Measurements from ENCODE around the gene OLFML3. TPM values are rescaled to one million over a fixed set of nuclear protein-coding genes. Genes with fewer than 3 reads are reported as not detected.

The OLFML3 gene
- total RNA-seq, 1 donor from 2014 or later, result 13.4 TPM

DNA sequence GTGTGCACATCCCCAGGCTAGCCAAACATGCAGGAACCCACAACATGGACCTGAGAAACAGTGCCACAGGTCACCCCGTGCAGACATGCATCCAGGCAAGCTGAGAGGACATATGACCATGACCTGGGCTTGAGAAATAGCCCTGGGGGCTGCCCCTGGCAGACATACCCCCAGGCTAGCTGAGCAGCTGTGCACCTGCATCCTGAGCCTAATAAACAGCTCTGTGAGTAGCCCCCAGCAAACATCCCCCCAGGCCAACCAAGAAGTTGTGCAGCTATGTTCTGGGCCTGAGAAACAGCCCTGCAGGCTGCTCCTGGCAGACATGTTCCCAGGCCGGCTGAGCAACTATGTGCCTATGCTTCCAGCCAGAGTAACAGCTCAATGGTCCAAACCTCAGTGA is 14.5 kb downstream of the OLFML3 start:
- H3K79me2 ChIP-seq (ENCODE audit: low read depth), result no peaks in the 10 kb centered on the region
- TF ChIP-seq EZH2phosphoT487 (IDR thresholded peaks at IDR 0.05) (no peak), EZH2 (IDR thresholded peaks at IDR 0.05) (no peak)
- TF ChIP-seq, protein P1, sequence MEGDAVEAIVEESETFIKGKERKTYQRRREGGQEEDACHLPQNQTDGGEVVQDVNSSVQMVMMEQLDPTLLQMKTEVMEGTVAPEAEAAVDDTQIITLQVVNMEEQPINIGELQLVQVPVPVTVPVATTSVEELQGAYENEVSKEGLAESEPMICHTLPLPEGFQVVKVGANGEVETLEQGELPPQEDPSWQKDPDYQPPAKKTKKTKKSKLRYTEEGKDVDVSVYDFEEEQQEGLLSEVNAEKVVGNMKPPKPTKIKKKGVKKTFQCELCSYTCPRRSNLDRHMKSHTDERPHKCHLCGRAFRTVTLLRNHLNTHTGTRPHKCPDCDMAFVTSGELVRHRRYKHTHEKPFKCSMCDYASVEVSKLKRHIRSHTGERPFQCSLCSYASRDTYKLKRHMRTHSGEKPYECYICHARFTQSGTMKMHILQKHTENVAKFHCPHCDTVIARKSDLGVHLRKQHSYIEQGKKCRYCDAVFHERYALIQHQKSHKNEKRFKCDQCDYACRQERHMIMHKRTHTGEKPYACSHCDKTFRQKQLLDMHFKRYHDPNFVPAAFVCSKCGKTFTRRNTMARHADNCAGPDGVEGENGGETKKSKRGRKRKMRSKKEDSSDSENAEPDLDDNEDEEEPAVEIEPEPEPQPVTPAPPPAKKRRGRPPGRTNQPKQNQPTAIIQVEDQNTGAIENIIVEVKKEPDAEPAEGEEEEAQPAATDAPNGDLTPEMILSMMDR (IDR thresholded peaks at IDR 0.05), result no peak
- H3K4me3 ChIP-seq, result no peak overlapping the region
- no peak for DNase-seq (ENCODE audit: low spot score)
- H3K27ac ChIP-seq, result no peak overlapping the region
- peaks cover 21% of the 10 kb centered on the region for H3K9me3 Mint-ChIP-seq
- no peaks in the 10 kb centered on the region for H3K27me3 ChIP-seq
- H3K4me1 ChIP-seq, result no peaks in the 10 kb centered on the region
- no peaks in the 10 kb centered on the region for H3K4me1 Mint-ChIP-seq
- no peak overlapping the region for H3K27ac Mint-ChIP-seq
- no peaks in the 10 kb centered on the region for H3K36me3 Mint-ChIP-seq
- H3K9ac ChIP-seq, result no peak overlapping the region
- H3K4me2 ChIP-seq, result no peak overlapping the region
- no peaks in the 10 kb centered on the region for H3K27me3 Mint-ChIP-seq (ENCODE audit: insufficient read depth, low read depth)
- H4K20me1 ChIP-seq (ENCODE audit: low read depth), result no peaks in the 10 kb centered on the region
- H3K9me3 ChIP-seq (ENCODE audit: low read depth), result peaks cover 6% of the 10 kb centered on the region
- H2AFZ ChIP-seq (replicated peaks), result no peak overlapping the region
- no peaks in the 10 kb centered on the region for H3K36me3 ChIP-seq
- H3K4me3 Mint-ChIP-seq, result no peak overlapping the region
- no peaks in the 10 kb centered on the region for H3F3A ChIP-seq (ENCODE audit: low read depth)

- Mint-ChIP-seq H3K4me1 (peaks cover 5% of the 10 kb centered on the region), H3K9me3 (peaks cover 21% of the 10 kb centered on the region), H3K36me3 (no peaks in the 10 kb centered on the region), H3K27ac (no peak overlapping the region), H3K4me3 (no peak overlapping the region), H3K27me3 (ENCODE audit: insufficient read depth, low read depth) (no peaks in the 10 kb centered on the region)
- Histone ChIP-seq H3K4me1 (peaks cover 3% of the 10 kb centered on the region), H3K9ac (no peak overlapping the region), H3F3A (ENCODE audit: low read depth) (peaks cover under 1% of the 10 kb centered on the region), H3K27me3 (no peaks in the 10 kb centered on the region), H3K36me3 (no peaks in the 10 kb centered on the region), H4K20me1 (ENCODE audit: low read depth) (no peaks in the 10 kb centered on the region), H3K9me3 (ENCODE audit: low read depth) (peaks cover 6% of the 10 kb centered on the region), H3K4me2 (no peak overlapping the region), H2AFZ (replicated peaks) (no peak overlapping the region), H3K27ac (no peak overlapping the region), H3K4me3 (no peak overlapping the region), H3K79me2 (ENCODE audit: low read depth) (no peaks in the 10 kb centered on the region)
- TF ChIP-seq EZH2 (IDR thresholded peaks at IDR 0.05), result no peak
- TF ChIP-seq EZH2phosphoT487 (IDR thresholded peaks at IDR 0.05), result no peak
- TF ChIP-seq, protein P1 (IDR thresholded peaks at IDR 0.05), result no peak
- DNase-seq (ENCODE audit: low spot score), result no peak
Measured at GRCh38 chr1:113995382-113995781, 16.1 kb downstream of the OLFML3 start.

DNA sequence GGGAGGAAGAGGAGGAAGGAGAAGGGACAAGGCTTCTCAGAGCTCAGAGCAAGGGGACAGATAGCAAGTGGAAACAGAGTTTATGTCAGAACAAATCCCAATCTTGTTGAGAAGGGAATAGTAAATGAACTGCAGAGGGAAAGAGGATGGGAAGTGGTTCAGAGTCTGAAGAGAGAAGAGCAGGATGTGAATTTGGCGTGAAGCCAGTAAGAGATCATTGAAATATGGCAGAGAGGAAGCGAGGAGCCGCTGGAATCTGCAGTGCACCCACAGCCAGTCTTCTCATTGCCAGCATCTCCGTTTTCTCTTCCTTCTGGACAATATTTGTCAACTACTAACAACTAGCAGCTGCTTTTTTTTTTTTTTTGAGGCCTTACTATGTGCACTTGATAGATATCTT is 19.1 kb downstream of the OLFML3 start:
- H3K27ac Mint-ChIP-seq, result no peak overlapping the region
- TF ChIP-seq EZH2 (IDR thresholded peaks at IDR 0.05), result no peak

DNA sequence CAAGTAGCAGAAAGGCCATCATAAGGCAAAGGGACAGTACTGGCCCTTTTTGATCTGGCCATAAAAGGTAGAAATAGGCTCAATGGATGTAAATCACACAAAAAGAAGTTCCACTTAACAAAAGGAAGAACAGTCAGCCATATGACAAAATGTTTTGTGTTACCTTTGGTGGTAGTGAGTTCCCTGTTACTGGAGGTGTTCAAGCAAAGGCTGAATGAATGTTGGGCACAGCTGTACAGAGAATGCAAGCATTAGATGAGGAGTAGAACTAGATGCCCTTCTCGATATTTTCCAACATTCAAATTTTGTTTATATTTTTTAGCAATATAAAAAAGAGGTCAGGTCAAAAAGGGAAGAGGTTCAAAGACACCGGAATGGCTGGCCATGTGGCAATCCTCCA is 20.0 kb downstream of the OLFML3 start:
- no peaks in the 10 kb centered on the region for H4K20me1 ChIP-seq (ENCODE audit: low read depth)
- no peaks in the 10 kb centered on the region for H3K36me3 Mint-ChIP-seq
- peaks cover 26% of the 10 kb centered on the region for H3K4me1 Mint-ChIP-seq
- TF ChIP-seq EZH2phosphoT487 (IDR thresholded peaks at IDR 0.05) (no peak), EZH2 (IDR thresholded peaks at IDR 0.05) (no peak)
- TF ChIP-seq, protein P1 (IDR thresholded peaks at IDR 0.05), result no peak
- no peak overlapping the region for H3K4me3 ChIP-seq
- H3K9me3 Mint-ChIP-seq, result peaks cover 17% of the 10 kb centered on the region
- H3F3A ChIP-seq (ENCODE audit: low read depth), result peaks cover 16% of the 10 kb centered on the region
- H3K4me3 Mint-ChIP-seq, result no peak overlapping the region
- DNase-seq (ENCODE audit: low spot score), result no peak
- no peaks in the 10 kb centered on the region for H3K27me3 ChIP-seq
- no peak overlapping the region for H3K9ac ChIP-seq
- H3K27ac Mint-ChIP-seq, result no peak overlapping the region
- peaks cover 21% of the 10 kb centered on the region for H3K4me1 ChIP-seq
- no peak overlapping the region for H3K27ac ChIP-seq
- no peaks in the 10 kb centered on the region for H3K27me3 Mint-ChIP-seq (ENCODE audit: insufficient read depth, low read depth)
- no peaks in the 10 kb centered on the region for H3K36me3 ChIP-seq
- H3K79me2 ChIP-seq (ENCODE audit: low read depth), result no peaks in the 10 kb centered on the region
- H2AFZ ChIP-seq (replicated peaks), result no peak overlapping the region
- peaks cover 6% of the 10 kb centered on the region for H3K9me3 ChIP-seq (ENCODE audit: low read depth)
- H3K4me2 ChIP-seq, result no peak overlapping the region

More for the DNA sequence above, 19.1 kb downstream of the OLFML3 start:
- Histone ChIP-seq H3K27me3 (no peaks in the 10 kb centered on the region), H3K9ac (no peak overlapping the region), H3K4me3 (no peak overlapping the region), H3K79me2 (ENCODE audit: low read depth) (no peaks in the 10 kb centered on the region), H3K9me3 (ENCODE audit: low read depth) (peaks cover 6% of the 10 kb centered on the region), H3K4me1 (peaks cover 17% of the 10 kb centered on the region), H3K4me2 (no peak overlapping the region), H4K20me1 (ENCODE audit: low read depth) (no peaks in the 10 kb centered on the region), H3K27ac (no peak overlapping the region), H3F3A (ENCODE audit: low read depth) (peaks cover 16% of the 10 kb centered on the region), H2AFZ (replicated peaks) (peak overlapping the region; percentile 83), H3K36me3 (no peaks in the 10 kb centered on the region)
- Mint-ChIP-seq H3K4me3 (no peak overlapping the region), H3K9me3 (peaks cover 21% of the 10 kb centered on the region), H3K4me1 (peaks cover 17% of the 10 kb centered on the region), H3K27me3 (ENCODE audit: insufficient read depth, low read depth) (no peaks in the 10 kb centered on the region), H3K36me3 (no peaks in the 10 kb centered on the region)
- no peak for DNase-seq (ENCODE audit: low spot score)

Measured in neural progenitor cell (in vitro differentiated cells).